GM12892 (cell line): ENCODE results near the gene RAP1GAP2.

Experiments
- POLR2A ChIP-seq: IDR thresholded peaks from 2 replicates; pipeline ENCODE4 v1.6.1; 2011; ENCODE audit warnings: low read depth, low read length, control low read depth
- POLR2AphosphoS5 ChIP-seq: IDR thresholded peaks from 2 replicates; pipeline ENCODE4 v1.6.1; 2011; ENCODE audit warnings: low read depth, low read length, control low read depth
- TAF1 ChIP-seq: IDR thresholded peaks from 2 replicates; pipeline ENCODE4 v1.6.1; 2011; ENCODE audit warnings: low read depth, mild to moderate bottlenecking, control low read depth, low read length, borderline replicate concordance

- TF ChIP-seq POLR2A (no peak), POLR2AphosphoS5 (no peak), TAF1 (no peak)
Measured at GRCh38 chr17:2749058-2749783, 47.0 kb upstream of the RAP1GAP2 start, which contains the start of gene CCDC92B.
